Fibroblast of lung (primary cell): ENCODE data around the gene PRDM16.

Source experiments
- CTCF ChIP-seq, 2 donors: IDR thresholded peaks in 1 of 2; conservative IDR thresholded peaks in 1 of 2; 1 replicate in 1 of 2; 2 replicates in 1 of 2; pipeline ENCODE4 v1.5.1; 2011 to 2012; ENCODE audit warnings: low read length in 2 of 2, control low read depth in 1 of 2, inconsistent platforms in 1 of 2, low read depth in 1 of 2, mild to moderate bottlenecking in 1 of 2
- EZH2 ChIP-seq: IDR thresholded peaks from 2 replicates; pipeline ENCODE4 v1.5.1; 2012; ENCODE audit warnings: low read length, control low read depth, mild to moderate bottlenecking; ENCODE audit errors: missing control alignments

- TF ChIP-seq CTCF (conservative IDR thresholded peaks at IDR 0.05 in 1 of 2, IDR thresholded peaks at IDR 0.05 in 1 of 2; ENCODE audit: low read depth in 1 of 2, low read length in 2 of 2) (no peak), EZH2 (no peak)
Measured at GRCh38 chr1:3474421-3474820, 405.4 kb downstream of the PRDM16 start.
